Muscle of back (tissue), 11 donors: ENCODE measurements around the gene KLHL24. TPM values are rescaled to one million over a fixed set of nuclear protein-coding genes. Genes with fewer than 3 reads are reported as not detected.
"Not testable (repeated sequence)": the region's sequence is repeated elsewhere in the genome, so short reads cannot be mapped to it uniquely, and the experiment has no call there.

Source experiments
- DNase-seq, 3 donors: peaks; one replicate each; pipeline versions ENCODE4 v3.0.0 to v3.0.0-alpha.2; 2013
- polyA plus RNA-seq, 10 donors: library from polyadenylated mRNA; unstranded; fragments of 120-200 nt; gene quantifications; one replicate each; pipeline ENCODE4 v1.2.1, GENCODE V29; 2013; ENCODE audit not compliant: insufficient read length in 10 of 10

Gene KLHL24
- polyA plus RNA-seq, 10 donors = 20.5 to 36.6 (median 28.5) TPM

DNA sequence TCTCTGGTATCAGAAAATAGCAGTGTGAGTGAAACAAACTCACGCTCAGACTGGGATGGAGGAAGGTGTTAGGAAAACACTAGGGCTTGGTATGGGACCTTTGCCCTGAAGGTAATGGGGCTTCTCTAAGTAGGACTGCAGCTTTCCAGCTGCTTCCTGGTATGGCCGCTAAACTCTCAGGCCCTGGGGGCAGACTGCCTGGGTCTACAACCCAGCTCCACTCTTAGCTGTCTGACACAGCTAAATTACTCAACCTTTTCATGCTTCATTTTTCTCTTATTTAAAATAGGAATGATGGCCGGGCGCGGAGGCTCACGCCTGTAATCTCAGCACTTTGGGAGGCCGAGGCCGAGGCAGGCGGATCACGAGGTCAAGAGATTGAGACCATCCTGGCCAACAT lies 57.0 kb downstream of the KLHL24 start:
- DNase-seq = no peak

DNA sequence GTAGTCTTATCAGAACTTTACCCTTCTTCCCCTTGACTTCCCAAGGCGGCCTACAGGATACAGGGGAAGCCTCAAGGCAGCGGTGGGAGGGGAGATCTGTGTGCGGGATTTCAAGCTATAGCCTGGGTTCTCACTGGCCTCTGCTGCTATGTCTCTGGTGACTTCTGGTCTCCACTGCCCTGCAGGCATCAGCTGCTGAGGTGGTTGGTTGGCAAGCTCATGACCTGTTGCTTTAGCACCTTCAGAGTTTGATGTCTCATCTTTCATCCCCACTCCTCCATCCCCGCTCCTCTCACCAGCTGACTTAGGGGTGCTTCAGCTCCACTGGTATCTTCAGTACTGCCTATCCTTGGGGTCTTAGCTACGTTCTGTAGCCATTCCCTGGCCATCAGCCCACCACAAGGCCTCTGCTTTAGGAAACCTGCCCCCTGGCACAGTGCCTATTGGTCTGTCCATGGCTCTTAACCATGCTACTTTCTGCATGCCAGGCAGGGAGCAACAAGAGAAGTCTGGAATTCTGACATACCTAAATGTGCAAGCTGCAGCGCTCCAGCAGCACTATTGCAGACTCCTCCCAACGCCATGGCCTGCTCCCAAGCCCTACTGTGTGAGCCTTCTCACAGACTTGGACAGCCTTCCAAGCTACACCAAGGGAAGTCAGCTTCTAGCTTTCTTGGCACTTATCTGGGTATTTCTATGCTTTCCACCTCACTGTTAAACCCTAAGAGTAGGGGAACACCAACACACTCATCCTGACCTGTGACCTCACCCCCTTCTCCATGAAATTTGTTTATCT lies 60.3 kb downstream of the KLHL24 start:
- peak in 1 of 3 donors; percentile 6 for DNase-seq

DNA sequence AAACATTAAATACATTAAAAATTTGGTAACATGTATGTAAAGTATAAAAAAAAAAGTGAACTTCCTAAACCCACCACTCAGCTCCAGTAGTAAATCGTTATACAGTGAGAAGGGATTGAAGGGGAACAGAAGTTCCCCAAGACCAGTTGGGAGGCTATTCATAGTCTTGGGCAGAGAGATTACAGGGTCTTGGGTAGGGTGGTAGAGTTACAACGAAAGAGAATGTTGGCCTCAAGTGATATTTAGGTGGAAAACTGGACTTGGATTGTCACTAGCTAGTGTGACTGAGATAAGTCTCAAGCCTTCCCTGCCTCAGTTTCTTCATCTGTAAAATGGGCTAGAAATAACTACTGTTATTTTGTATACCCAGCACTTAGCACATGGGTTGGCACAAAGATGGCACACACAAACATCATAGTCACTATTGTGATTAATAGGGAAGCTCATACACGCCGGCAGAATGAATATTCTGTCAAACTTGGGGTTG lies 61.7 kb downstream of the KLHL24 start:
- no peak for DNase-seq

DNA sequence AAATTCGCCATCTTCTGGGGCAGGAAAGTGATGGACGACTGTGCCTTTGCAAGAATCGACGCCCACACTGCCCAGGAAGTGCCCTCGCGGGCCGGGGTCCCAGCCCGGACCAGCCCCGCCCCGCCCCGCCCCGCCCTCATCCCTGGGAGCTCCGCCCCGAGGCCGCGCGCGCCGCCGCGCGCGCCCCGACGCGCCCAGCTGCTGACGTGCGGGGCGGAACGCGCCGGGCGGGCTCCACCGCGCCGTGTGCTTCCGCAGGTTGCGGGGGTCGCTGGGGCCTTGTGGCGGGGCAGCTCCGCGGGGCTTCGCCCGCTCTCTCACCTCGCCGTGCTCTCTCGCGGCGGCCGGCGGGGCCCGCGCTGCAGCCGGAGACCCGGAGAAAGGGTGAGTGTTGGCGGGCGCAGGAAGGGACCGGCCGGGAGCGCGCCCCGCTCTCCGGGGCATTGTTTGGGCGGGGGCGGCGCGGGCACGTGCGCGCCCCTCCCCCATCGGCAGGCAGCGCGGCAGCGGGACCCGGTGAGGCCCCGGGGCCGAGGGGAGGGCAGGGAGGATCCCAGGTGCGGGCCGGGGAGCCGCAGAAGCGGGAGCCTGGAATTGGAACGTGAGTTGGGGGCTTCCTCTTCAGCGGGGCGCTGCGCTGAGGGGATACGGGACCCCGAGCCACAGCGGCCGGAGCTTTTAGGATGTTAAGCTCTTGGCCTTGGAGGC lies 62.3 kb downstream of the KLHL24 start, which contains the start of gene YEATS2:
YEATS2 (plus strand) TSS at position 188 of the 708 bp plus-strand sequence. CDS start 17,366 bp downstream, outside the sequence.
- peak; percentile 74 to 94 (median 87) for DNase-seq

DNA sequence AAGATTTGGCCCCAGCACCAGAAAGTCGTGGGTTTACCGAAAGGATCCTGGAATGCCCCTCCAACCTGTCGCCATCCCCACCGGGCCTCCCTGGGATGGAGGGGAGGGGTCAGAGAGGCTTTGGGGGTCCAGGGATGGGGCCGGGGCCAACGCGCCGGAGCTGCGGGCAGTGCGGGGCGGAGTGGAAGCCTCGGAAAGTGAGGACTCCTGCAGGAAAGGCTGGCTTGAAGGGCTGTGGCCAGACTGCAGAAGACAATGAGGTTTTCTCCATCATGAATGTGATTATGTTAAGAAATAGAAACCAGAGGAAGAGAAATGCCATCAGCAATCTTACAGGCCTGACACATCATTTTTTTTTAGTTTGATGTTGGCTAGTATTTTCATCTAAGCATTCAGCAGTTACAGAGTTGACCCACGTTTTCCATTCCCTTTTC lies 62.9 kb downstream of the KLHL24 start:
- DNase-seq = peak in 2 of 3 donors; percentile 25 to 46

DNA sequence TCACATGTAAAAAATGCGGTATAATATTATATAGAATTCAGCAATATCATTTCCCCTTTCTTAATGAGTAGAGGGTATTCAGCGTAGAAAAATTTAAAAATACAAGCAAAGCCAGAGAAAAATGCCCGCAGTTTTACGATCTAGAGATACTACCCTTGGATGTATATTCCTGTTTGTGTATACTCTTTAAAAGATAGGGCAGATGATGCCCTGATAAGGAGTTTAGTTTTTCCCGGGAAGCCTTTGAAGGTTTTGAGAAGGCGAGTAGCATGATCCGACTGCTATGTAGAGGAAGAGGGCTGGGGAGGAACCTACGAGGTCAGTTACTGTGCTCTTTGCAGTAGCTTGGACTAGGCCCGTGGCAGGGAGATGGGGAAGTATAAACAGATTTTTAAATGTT lies 63.3 kb downstream of the KLHL24 start:
- DNase-seq = peak; percentile 21 to 69 (median 26)

DNA sequence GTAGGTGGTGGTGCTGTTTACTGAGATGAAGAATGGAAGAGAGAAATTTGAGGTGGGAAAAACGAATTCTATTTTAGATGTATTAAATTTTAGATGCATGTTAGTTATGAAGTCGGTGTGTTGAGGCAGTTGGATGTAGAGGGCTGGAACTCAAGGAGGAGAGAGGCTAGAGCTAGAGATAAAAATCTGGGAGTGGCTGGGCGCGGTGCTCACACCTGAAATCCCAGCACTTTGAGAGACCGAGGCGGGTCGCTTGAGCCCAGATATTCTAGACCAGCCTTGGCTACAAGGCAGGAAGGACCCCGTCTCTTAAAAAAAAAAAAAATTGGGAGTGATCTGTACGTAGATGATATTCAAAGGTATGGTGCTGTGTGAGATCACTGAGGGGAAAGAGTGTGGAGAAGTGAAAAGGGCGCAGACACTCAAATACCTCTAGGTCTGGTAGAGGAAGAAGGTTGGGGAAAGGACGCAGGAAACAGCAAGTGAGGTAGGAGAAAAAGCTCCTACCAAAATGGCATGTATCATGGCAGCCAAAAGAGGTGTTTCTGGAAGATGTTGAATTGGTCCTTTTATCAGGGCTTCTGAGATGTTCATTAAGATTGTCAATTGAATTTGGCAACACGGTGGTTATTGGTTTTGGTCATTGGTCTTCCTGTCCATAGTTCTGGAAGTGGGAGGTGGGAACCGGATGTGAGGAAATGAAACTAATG lies 64.0 kb downstream of the KLHL24 start:
- peak in 1 of 3 donors; percentile 13 for DNase-seq

DNA sequence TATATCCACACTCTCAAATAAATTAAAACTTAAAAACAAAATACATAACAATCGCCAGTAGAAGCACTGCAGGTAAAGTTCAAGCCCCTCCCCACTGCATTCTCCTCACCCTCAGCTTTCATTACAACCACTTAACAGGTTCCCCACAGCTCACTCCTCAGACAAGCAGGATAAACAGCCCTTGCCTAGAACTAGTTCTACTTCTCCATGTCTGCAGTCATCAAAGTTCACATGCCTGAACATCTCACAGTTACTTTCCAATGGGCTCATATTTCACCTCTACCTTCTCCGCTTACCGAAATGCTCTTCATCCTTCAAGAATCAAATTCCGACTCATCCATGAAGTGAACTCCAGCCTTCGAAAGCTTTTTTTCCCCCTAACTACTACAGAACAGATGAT lies 66.3 kb downstream of the KLHL24 start:
- DNase-seq = no peak

DNA sequence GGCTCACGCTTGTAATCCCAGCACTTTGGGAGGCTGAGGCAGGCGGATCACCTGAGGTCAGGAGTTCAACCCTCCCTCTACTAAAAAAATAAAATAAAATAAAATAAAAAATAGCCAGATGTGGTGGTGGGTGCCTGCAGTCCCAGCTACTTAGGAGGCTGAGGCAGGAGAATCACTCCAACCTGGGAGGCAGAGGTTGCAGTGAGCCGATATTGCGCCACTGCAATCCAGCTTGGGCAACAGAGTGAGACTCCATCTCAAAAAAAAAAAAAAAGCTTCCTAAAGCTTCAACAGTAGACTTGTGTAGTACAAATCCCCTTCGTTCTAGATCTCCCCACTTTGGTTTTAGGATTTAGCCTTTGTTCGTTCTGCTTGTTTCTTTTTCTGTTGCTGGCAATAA lies 68.5 kb downstream of the KLHL24 start:
- not testable (repeated sequence) for DNase-seq

DNA sequence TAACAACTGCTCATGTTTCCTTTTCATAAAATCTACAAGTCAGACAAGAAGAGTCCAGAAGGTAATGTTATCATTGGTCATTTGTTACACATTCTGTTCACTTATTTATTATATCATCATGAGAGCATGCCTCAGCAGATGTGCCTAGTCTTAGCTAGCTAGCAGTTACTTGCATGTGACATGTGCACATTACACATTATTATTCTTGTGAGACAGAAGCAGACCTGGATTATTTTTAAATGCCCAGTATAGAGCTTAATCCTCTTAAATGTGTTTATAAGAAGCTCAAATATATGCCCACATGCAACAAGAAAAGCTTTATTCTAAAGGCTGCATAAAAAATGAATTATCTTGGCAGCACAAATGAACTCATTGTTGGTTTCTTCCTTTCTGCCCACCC lies 74.8 kb downstream of the KLHL24 start:
- no peak for DNase-seq

DNA sequence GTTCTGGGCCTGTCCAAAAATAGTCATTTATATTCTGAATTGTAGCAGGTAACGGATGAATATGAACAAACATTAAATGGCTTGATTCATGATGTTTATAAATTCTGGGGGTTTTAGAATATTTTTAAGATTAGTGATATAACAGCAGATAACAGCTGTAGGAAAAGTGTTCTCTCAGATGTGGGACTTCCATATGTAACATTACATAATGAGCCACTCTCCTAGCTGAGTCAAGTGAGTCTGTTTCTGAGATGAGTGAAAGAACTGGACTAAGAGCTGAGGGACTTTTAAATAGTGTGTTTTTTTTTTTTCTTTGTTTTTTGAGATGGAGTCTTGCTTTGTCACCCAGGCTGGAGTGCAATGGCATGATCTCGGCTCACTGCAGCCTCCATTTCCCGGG lies 76.1 kb downstream of the KLHL24 start:
- DNase-seq = no peak

DNA sequence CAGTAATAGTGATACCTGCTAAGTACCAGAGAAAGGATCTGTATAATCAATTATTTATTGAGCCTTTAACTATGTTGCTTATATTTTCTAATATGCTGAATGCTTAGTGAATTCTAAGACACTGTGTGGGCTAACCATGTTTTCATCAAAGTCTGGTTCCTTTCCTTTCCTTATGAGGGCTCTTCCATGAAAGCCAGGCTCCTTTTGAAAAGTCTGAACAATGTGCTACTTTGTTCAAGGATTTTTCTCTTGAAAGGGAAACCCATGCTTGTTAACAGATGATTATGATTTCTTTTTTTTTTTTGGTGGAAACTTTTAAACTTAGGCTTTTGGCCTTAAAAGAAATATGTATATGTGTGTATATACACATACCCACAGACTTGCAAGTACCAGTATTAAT lies 79.2 kb downstream of the KLHL24 start:
- DNase-seq = no peak

DNA sequence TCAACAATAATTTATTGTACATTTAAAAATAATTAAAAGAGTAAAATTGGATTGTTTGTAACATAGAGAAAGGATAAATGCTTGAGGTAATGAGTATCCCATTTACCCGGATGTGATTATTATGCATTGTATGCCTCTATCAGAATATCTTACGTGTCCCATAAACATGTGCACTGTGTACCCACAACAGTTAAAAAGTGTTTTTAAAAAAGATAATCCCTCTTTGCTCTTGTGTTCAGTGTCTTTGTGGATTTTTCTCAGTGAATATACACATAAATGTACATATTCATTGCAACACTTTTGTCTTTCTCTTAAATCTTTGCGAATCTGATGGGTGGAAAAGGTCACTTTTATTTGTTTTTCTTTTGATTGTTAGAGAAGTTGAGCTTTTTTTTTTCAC lies 82.6 kb downstream of the KLHL24 start:
- DNase-seq = no peak

DNA sequence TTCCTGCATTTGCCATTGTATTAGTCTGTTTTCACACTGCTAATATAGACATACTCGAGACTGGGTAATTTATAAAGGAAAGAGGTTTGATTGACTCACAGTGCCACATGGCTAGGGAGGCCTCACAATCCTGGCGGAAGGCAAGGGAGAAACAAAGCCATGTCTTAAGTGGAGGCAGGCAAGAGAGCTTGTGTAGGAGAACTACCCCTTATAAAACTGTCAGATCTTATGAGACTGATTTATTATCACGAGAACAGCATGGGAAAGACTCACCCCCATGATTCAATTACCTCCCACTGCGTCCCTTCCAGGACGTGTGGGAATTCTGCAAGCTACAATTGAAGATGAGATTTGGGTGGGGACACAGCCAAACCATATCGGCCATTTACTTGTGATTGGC lies 90.0 kb downstream of the KLHL24 start:
- no peak for DNase-seq

DNA sequence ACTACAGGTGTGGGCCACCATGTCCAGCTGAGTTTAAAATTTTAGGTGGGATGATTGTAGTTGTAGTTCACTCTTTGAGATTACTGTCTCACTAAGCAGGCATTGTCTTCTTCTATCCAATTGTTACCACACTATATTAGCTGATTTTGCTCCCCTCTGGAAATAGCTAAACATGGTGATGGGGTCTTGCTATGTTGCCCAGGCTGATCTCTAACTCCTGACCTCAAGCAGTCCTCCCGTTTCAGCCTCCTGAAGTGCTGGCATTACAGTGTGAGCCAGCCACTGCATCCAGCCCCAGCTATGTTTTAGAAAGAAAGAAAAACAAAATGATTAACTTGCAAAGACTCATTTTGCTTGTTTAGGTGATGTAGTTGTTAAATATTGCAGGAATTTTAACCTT lies 92.8 kb downstream of the KLHL24 start:
- no peak for DNase-seq

DNA sequence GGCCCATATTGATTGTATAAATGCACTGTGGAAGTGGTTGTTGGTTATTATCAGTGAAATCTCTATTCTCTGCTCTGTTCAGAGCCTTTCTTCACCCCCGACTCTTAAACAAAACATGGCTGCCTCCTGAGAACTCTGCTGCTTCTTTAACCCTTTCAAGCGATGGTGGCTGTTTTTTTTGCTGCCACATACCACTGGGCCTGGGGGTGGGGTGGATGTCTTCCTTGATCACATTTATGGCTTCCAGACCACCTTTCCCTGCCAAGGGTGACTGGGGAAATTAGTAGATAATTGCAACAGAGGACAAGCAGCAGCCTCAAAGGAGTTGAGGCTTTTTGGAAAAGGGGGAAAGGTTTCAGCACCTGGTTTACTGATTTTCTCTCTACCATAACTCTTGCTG lies 94.9 kb downstream of the KLHL24 start:
- no peak for DNase-seq

DNA sequence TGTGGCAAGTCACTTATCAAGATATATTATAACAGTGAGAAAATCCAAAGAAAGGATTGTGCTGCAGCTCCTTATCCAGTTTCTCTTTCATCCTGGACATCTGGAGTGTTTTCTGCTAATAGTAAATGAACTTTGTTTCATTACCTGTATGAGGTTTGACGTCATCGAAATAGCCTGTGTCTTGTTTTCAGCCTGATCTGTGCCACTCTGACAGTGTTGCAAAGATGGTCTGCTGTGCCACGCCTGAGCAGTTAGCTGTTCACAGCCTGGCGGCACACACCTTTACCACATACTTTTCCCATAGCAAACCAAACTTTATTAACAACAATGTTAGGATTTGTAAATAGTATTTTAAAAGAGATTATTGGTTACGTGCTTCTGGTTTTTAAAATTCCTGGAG lies 96.2 kb downstream of the KLHL24 start:
- no peak for DNase-seq

DNA sequence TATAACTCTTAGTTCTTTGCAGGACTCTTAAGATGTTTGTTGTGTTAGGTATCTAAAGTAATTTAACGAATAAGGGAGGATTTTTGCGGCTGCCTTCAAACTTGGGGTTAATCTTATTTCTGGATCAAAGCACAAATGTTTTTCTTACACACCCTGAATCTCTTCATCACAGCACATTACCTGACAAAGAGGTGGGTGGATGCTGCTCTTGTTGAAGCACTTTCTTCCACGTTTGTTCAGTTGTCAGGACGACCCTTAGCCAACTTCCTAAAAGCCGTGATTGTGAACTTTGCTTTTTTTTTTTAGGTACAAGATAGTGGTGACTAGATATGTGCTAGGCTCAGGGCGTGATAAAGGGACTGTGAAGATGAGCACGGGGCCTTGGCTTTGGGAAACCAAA lies 98.1 kb downstream of the KLHL24 start:
- DNase-seq = no peak
